Suprapubic skin (tissue), 4 donors: ENCODE results near the gene DDIAS.

ENCODE experiments used
- EP300 ChIP-seq: sonication (generic); formaldehyde crosslinking; IDR thresholded peaks from one replicate; pipeline ENCODE4 v1.6.1; 2017; ENCODE audit warnings: antibody characterized with exemption
- POLR2A ChIP-seq, 2 donors: fragments of 450-650 bp; IDR thresholded peaks; one replicate each; pipeline ENCODE4 v1.6.1; 2017; ENCODE audit warnings: antibody characterized with exemption in 2 of 2, mild to moderate bottlenecking in 2 of 2, moderate library complexity in 2 of 2
- POLR2AphosphoS5 ChIP-seq, 3 donors: sonication (generic); formaldehyde crosslinking; IDR thresholded peaks; one replicate each; pipeline ENCODE4 v1.6.1; 2017; ENCODE audit warnings: antibody characterized with exemption in 3 of 3
- TF ChIP-seq, protein P1 (sequence below), 2 donors: fragments of 200-600 bp in 1 of 2; fragments of 450-650 bp in 1 of 2; sonication (generic) in 1 of 2; IDR thresholded peaks; one replicate each; pipeline ENCODE4 v1.5.1; 2016 to 2019; ENCODE audit warnings: antibody characterized with exemption in 2 of 2, mild to moderate bottlenecking in 1 of 2, moderate library complexity in 1 of 2

DNA sequence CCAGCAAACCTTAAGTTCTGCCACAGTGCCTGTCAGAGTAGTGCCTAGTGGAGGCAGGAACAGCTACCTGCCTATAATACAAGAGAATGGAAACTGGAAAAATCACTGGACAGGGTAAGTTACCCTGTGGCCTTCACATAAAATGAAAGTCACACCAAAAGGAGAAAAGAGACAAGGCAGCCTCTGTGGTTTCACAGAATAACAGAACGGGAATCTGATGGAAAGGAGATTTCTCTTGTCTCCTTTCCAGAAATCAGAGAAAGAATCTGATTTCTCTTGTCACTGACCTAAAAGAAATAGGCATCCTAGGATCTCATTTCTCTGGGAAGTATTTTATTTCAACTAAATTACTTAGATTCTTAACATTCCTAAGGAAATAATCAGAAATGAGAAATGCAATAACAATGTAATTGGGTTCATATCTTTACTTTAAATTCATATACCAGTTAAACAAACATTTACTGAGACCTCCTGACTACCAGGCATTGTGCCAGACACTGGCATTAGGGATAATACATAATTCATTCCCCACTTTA, 42.9 kb upstream of the DDIAS start:
- TF ChIP-seq, protein P1, sequence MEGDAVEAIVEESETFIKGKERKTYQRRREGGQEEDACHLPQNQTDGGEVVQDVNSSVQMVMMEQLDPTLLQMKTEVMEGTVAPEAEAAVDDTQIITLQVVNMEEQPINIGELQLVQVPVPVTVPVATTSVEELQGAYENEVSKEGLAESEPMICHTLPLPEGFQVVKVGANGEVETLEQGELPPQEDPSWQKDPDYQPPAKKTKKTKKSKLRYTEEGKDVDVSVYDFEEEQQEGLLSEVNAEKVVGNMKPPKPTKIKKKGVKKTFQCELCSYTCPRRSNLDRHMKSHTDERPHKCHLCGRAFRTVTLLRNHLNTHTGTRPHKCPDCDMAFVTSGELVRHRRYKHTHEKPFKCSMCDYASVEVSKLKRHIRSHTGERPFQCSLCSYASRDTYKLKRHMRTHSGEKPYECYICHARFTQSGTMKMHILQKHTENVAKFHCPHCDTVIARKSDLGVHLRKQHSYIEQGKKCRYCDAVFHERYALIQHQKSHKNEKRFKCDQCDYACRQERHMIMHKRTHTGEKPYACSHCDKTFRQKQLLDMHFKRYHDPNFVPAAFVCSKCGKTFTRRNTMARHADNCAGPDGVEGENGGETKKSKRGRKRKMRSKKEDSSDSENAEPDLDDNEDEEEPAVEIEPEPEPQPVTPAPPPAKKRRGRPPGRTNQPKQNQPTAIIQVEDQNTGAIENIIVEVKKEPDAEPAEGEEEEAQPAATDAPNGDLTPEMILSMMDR (IDR thresholded peaks at IDR 0.05): no peak
- no peak for TF ChIP-seq POLR2A (IDR thresholded peaks at IDR 0.05)
- no peak for TF ChIP-seq EP300
- no peak for TF ChIP-seq POLR2AphosphoS5 (IDR thresholded peaks at IDR 0.05)
